ENCODE data around the gene PRR15L.

DNA sequence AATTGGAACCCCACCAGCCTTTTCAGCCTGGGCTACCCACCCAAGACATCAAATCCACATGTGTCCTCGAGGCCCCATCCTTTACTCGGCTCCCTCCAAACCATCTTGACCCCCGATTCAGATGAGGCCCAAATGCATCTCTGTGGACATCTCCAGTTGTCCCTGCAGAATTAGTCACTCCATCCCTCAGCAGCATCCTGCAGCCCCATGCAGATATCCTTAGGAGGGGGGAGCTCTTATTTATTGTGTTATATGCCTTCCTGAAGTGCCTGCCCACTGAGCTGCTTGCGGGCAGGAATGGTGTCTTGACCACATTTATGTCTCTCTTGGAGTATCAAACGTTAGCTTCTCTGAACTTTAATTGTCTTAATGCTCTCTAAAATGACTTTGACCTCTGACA lies 28.8 kb upstream of the PRR15L start:
- TF ChIP-seq EZH2 (IDR thresholded peaks at IDR 0.05; ENCODE audit: insufficient read depth, poor library complexity, severe bottlenecking) = no peak
- TF ChIP-seq EZH2phosphoT487 (IDR thresholded peaks at IDR 0.05; ENCODE audit: insufficient read depth, low read depth) = no peak

Measured in GM23248 (cell line).